ENCODE data around the gene PANX1. TPM values are rescaled to one million over a fixed set of nuclear protein-coding genes. Genes with fewer than 3 reads are reported as not detected.

Gene PANX1
- total and polyA plus RNA-seq, 10 of the 15 experiments (the other 5 are each of a cell fraction or from before 2014, with no cell fraction given), result 3.3 to 18.7 (median 14.4) TPM

GRCh38 chr11:94111241-94111640, 17.4 kb upstream of the PANX1 start:
- H3K4me1 ChIP-seq (ENCODE audit: control insufficient read depth, insufficient read depth, low read length), result no peaks in the 10 kb centered on the region; the same call in 1 of the 2 replicates
- H3K9ac ChIP-seq (ENCODE audit: control insufficient read depth, insufficient read depth, low read length), result no peak overlapping the region
- intact Hi-C loops (cut with micrococcal nuclease; ENCODE audit: unreplicated experiment), result no loop called here
- no peak for TF ChIP-seq POU2F2 (IDR thresholded peaks at IDR 0.05; ENCODE audit: borderline replicate concordance, low read depth, low read length)
- no peak for TF ChIP-seq SUZ12 (IDR thresholded peaks at IDR 0.05; ENCODE audit: unreplicated experiment)
- no peak for TF ChIP-seq TARDBP (IDR thresholded peaks at IDR 0.05; ENCODE audit: borderline replicate concordance)
- no peak for TF ChIP-seq ZBTB40 (IDR thresholded peaks at IDR 0.05; ENCODE audit: borderline replicate concordance)
- no peak for TF ChIP-seq MEF2B (IDR thresholded peaks at IDR 0.05; ENCODE audit: partially characterized antibody, poor library complexity, severe bottlenecking)
- TF ChIP-seq HDAC2 (IDR thresholded peaks at IDR 0.05), result no peak
- no peak for TF ChIP-seq ZNF207 (IDR thresholded peaks at IDR 0.05; ENCODE audit: borderline replicate concordance)
- no peak for TF ChIP-seq TCF7 (IDR thresholded peaks at IDR 0.05; ENCODE audit: borderline replicate concordance)
- no peak for TF ChIP-seq ZBTB11 (CRISPR knock-in tag; IDR thresholded peaks at IDR 0.05)
- no peak for TF ChIP-seq IKZF2 (IDR thresholded peaks at IDR 0.05)
- no peak for TF ChIP-seq TAF1 (IDR thresholded peaks at IDR 0.05; ENCODE audit: borderline replicate concordance, low read depth, low read length)
- TF ChIP-seq CREB1 (IDR thresholded peaks at IDR 0.05; ENCODE audit: low read depth), result no peak
- no peak for TF ChIP-seq YBX1 (IDR thresholded peaks at IDR 0.05)
- TF ChIP-seq LARP7 (IDR thresholded peaks at IDR 0.05), result no peak
- no peak for TF ChIP-seq DPF2 (IDR thresholded peaks at IDR 0.05)
- no peak for TF ChIP-seq STAT1 (conservative IDR thresholded peaks at IDR 0.05)
- TF ChIP-seq ZNF622 (IDR thresholded peaks at IDR 0.05), result no peak
- TF ChIP-seq E2F4 (IDR thresholded peaks at IDR 0.05; ENCODE audit: low read depth, low read length), result no peak
- DNase-seq (ENCODE audit: low read depth, low spot score), result no peak
- BruUV-seq (replicated peaks), result no TSS peak
- no peaks in the 10 kb centered on the region for H3K79me2 ChIP-seq (ENCODE audit: control insufficient read depth, insufficient read depth, low read length)
- ChIA-PET POLR2A (no interaction called here), RAD21 (ENCODE audit: unreplicated experiment) (no interaction called here), CTCF (no interaction called here), SMC1A (ENCODE audit: uncharacterized antibody, unreplicated experiment) (no interaction called here)
- ATAC-seq, result no peak
- WGBS (ENCODE audit: insufficient coverage, insufficient replicate concordance, low lambda C conversion rate, missing lambda C conversion rate), result 95% methylated on average over 3 of the region's 3 CpGs
- no peak overlapping the region for H3K4me3 ChIP-seq
- no peaks in the 10 kb centered on the region for H3K27me3 ChIP-seq (replicated peaks in 1 of 2; ENCODE audit: control insufficient read depth in 2 of 2, insufficient read depth in 2 of 2, low read length in 1 of 2)
- H3K36me3 ChIP-seq (ENCODE audit: control insufficient read depth in 2 of 2, insufficient read depth in 2 of 2, low read length in 1 of 2), result no peaks in the 10 kb centered on the region
- H3K9me3 ChIP-seq (replicated peaks; ENCODE audit: control insufficient read depth, insufficient read depth, low read length), result no peaks in the 10 kb centered on the region; the same call in 2 of the 3 replicates
- H2AFZ ChIP-seq (ENCODE audit: control insufficient read depth, low read depth, low read length), result no peak overlapping the region
- in situ Hi-C loops (cut with MboI), result no loop called here
- H3K4me2 ChIP-seq (ENCODE audit: control insufficient read depth, insufficient read depth), result no peak overlapping the region
- H3K27ac ChIP-seq (ENCODE audit: control insufficient read depth, insufficient read depth), result no peak overlapping the region
- no peak for FAIRE-seq
- H4K20me1 ChIP-seq (ENCODE audit: control insufficient read depth, insufficient read depth), result no peaks in the 10 kb centered on the region
